ENCODE results near the gene PIP4K2A.
"Not testable (repeated sequence)": the region's sequence is repeated elsewhere in the genome, so short reads cannot be mapped to it uniquely, and the experiment has no call there.

The PIP4K2A gene

DNA sequence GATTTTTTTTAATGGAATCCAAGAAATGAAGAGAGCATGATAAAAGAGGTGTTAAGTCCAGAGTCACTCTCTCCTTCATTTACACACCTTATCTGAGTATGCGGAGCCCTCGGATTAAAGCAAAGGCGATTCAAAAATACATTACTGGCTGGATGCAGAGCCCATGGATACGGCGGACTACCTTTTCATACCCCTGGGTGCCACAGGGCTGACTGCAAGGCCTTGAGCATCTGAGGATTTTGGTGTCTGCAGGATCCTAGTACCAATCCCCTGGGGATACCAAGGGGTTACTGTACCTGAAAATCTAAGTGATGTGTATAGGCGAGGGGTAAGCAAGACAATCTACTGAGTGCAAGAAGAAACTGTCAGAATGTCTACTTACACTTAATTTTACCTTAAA lies 20.5 kb downstream of the PIP4K2A start:
- no peak for DNase-seq (ENCODE audit: low spot score)

DNA sequence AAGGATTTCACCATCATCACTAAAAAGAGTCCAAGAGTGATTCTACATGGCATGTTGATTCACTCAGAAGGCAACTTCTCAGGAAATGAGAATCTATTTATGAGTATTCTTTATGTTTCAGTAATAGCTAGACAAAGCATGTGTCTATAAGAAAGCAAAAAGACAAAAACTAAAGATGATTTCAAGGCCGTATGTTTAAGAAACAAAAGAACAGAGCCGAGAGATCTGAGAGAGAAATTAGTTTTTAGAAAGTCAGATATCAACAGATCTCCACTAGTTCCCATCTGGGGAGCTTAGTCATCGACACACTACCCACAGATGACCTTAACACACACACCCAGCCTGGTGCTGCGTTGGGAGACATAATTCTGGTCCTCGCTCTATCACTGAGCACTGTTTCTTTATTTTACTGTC lies 21.0 kb downstream of the PIP4K2A start:
- DNase-seq (ENCODE audit: low spot score) = peak; percentile 78

DNA sequence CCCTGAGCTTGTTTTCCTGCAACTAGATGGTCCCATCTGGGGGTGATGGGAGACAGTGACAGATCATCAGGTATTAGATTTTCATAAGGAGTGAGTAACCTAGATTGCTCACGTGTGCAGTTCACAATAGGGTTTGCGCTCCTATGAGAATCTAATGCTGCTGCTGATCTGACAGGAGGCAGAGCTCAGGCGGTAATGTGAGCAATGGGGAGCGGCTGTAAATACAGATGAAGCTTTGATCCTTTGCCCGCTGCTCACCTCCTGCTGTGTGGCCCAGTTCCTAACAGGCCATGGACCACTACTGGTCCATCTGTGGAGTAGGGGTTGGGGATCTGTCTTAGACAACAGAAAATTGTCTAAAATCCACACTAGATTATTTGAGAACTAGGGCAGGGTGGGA lies 22.3 kb downstream of the PIP4K2A start:
- not testable (repeated sequence) for DNase-seq (ENCODE audit: low spot score)

DNA sequence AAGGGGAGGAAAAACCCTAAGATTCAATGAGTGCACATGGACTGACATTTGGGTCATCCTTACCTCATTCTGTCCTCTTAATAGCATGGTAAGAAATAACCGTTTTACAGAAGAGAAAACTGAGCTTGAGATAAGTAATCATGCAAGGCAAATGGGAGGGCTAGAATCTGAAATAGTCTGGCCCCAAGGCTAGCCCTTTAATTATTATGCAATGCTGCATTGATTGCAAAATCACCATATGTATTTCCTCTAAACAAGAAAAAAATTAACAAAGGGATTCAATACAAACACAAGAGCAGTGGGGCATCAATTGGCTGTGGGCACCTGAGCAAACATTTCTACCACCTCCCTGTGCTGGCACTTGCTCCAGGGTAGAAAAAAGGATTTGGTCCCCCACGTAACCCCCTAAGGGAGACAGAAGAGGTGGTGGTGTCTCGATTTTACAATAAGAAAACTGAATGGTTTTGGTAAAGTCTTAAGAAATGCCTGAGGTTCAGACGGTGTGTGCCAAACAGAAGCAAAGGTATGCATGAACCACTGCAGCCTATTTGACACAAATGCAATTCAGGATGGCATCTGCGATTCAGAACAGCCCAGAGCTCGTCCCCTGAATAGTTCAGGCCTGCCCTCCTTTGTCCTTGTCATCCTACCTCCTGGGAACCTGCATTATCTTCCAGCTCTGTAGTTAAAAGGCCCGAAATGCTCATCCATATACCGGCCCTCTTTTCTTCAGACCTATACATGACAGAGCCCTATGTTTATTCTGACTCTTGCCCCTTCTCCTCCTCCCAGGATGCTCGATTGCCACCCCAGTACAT lies 23.6 kb downstream of the PIP4K2A start:
- DNase-seq (ENCODE audit: low spot score) = peak; percentile 24

DNA sequence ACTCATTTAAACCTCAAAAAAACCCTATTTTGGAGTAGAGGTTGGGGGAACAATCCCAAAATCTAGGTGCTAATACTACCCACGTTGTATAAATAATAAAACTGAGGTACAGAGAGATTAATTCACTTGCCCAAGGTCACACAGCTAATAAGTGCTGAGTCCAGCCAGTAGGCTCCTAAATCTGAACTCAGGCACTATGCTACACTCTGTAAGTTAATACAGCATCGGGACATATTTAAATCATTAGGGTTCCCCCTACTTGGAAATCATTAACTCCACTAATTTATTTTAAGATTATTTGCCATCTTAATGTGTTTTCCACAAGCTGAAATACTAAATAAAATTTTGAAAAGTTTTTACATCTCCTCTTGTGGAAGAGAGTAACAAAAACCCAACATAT lies 24.2 kb downstream of the PIP4K2A start:
- no peak for DNase-seq (ENCODE audit: low spot score)

DNA sequence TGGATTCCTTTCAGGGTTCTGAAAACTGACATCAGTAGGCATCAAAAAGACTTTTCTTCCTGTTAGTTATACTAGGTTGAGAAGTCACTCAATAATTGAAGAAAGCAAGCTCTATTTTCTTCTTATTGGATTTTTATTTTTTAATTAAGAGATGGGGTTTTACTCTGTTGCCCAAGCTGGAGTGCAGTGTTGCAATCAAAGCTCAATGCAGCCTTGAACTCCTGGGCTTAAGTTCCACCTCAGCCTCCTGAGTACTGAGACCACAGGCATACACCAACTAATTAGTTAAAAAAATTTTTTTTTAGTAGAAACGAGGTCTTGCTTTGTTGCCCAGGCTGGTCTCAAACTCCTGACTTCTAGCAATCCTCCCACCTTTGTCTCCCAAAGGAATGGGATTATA lies 28.0 kb downstream of the PIP4K2A start:
- no peak for DNase-seq (ENCODE audit: low spot score)

DNA sequence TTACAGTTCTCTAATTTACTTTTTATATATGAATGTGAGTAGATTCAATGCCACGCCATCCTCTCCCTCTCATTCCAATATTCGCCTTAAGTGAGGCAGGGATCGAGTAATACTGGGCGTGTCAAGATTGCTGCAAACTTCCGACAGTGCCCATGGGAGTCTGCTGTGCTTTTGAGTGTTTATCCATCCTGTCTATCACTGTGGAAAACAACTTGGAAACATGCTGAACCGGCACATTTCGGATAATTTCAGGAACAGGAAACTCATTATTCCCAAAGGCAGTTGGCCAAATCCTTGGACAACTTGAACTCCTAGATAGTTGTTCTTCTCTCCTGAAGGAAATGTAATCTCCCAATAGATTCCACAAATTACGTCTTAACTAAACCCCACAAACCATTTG lies 28.5 kb downstream of the PIP4K2A start:
- DNase-seq (ENCODE audit: low spot score) = no peak

DNA sequence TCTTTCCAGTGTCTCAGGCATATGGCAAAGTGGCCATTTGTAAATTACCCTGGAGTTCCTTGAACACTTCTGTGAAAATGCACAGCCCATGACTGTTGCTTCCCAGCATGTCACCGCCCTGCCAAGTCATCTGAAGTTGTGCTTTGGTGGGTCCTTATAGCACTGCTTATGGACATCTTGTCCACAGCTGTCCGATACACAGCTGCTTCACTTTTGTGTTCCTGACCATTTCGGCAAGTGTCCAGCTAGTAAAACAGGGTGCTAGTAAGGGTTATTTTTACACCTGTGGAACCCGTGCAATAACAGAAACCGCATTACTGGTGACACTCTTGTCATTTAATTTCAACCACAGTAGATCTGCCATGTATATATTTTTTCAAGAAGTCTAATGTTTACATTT lies 29.7 kb downstream of the PIP4K2A start:
- no peak for DNase-seq (ENCODE audit: low spot score)

DNA sequence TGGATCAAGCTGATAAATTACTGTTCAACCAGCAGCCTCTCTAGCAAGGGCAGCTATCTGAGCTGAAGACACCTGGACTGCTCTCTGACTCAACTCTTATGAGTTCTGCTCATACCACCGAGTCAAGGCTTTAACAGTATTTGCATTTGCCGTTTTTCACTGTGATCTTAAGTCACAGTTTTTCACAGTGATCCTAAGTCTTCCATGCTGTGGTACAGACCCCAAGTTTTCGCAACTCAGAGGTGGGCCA lies 31.3 kb downstream of the PIP4K2A start:
- DNase-seq (ENCODE audit: low spot score) = no peak

DNA sequence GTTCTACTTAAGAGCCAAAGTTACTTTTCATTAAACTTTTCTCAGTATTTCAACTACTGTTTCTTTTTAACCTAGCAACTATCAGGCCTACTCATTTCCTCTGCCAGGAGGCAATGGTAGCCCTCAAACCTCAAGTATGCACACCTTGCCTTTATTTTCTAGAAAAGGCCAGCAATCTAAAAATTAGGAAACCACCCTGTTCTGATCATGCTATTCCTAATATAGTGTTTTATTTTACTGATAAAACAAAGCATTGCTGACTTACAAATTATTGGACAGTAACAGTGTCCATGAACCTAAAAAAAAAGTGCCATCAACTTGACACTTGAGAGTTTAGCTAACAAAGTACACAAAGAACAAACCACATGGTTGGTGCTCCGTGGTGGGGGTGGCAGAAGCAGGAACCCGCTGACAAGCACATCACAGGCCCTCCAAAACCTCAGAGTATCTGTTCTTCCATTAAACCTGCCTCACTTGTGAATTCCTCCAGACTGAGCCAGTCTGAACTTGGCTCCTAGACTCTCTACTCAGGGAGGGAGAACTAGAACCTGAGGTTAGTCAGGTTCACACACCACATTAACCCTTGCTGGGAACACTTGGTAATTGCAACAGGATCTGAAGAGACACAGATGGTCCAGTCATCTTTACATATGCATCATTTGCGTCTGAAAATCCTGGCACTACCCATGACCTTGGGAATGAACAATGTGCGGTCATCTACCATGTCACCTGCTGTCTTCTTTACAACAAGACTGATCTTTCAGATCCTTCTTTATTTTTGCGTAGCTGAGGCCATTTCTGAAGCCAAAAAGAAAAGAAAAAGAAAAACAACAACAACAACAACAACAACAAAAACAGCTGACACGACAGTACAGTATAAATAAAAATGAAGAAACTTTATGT lies 31.9 kb downstream of the PIP4K2A start:
- peak; percentile 20 for DNase-seq (ENCODE audit: low spot score)

DNA sequence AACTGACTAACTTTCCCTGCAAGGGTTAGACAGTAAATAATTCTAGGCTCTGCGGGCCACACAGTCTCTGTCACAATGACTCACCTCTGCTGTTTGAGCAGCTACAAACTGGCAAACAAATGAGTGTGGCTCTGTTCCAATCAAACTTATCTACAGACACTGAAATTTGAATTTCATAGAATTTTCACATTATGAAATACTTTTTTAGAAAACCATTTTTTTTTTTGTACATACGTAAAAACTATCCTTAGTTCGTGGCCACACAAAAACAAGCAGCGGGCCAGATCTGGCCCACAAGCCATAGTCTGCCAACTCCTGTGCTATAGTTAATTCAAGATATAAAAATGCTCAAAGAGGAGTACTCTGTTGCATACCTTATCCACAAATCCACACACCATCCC lies 32.6 kb downstream of the PIP4K2A start:
- DNase-seq (ENCODE audit: low spot score) = peak; percentile 65

DNA sequence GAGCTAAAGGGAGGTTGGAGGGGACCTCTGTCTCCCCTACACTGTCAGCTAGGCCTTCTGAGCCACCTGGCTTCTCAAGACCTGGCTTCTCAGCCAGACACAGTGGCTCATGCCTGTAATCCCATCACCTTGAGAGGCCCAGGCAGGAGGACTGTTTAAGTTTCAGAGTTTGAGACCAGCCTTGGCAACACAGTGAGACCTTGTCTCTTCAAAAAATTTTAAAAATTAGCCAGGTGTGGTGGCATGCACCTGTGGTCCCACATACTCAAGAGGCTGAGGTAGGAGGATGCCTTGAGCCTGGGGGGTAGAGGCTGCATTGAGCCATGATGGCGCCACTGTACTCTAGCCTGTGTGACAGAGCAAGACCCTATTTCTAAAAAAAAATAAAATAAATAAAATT lies 33.1 kb downstream of the PIP4K2A start:
- DNase-seq (ENCODE audit: low spot score) = no peak

DNA sequence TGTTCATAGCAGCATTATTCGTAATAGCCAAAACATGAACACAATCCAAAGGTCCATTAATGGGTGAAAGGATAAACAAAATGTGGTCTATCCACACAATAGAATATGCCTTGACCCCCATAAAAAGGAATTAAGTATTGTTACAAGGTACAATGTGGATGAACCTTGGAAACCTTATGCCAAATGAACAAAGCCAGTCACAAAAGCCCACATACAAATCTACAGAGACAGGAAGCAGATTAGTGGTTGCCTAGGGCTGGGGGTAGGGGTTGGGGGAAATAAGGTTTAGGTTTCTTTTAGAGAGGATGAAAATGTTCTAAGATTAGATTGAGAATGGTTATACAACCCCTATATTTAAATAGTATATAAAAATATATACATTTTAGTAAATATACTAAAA lies 34.8 kb downstream of the PIP4K2A start:
- DNase-seq (ENCODE audit: low spot score) = no peak

DNA sequence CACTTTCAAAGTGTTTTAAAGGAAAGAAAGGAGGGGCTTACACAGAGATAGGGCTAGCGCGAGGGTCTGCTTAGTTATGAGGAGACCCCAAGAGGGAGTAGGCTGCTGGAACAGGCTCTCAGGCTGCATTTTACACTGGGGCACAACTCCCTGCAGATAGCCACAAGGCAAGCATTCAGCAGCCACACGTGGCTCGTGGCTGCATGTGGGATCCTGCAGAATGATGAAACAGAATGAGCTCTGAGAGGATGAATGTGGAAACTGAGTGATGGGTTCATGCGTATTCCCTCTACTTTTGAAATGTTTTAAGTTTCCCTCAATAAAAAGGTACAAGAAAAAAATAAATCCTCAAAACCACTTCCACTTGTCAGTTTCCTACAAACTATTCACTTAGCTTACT lies 37.0 kb downstream of the PIP4K2A start:
- no peak for DNase-seq (ENCODE audit: low spot score)

DNA sequence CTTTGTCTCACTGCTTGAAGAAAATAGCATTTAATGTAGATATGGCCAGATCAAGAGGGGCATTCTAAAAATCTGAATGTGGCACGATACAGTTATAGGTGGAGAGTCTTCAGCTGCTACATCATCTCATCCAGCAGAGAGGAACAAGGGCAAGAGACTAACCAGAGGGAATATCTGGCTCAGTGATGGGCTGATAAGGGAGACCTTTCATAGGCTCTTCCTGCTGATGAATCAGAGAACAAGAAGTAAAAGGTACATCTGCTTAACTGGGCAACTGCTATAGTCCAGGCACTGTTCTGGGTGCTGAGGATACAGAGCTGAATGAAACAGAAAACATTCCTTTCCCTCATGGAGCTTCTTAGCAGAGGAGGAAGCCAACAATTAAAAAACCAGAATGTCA lies 37.9 kb downstream of the PIP4K2A start:
- DNase-seq (ENCODE audit: low spot score) = no peak

DNA sequence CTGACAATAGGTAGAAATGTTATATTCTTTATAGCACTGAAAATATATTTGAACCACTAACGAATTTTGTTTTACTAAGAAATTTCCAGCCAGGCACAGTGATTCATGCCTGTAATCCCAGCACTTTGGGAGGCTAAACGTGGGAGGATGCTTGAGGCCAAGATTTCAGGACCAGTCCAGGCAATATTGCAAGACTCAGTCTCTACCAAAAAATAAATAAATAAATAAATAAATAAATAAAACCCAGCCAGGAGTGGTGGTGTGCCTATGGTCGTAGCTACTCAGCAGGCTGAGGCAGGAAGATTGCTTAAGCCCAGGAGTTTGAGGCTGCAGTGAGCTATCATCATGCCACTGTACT lies 39.8 kb downstream of the PIP4K2A start:
- no peak for DNase-seq (ENCODE audit: low spot score)

DNA sequence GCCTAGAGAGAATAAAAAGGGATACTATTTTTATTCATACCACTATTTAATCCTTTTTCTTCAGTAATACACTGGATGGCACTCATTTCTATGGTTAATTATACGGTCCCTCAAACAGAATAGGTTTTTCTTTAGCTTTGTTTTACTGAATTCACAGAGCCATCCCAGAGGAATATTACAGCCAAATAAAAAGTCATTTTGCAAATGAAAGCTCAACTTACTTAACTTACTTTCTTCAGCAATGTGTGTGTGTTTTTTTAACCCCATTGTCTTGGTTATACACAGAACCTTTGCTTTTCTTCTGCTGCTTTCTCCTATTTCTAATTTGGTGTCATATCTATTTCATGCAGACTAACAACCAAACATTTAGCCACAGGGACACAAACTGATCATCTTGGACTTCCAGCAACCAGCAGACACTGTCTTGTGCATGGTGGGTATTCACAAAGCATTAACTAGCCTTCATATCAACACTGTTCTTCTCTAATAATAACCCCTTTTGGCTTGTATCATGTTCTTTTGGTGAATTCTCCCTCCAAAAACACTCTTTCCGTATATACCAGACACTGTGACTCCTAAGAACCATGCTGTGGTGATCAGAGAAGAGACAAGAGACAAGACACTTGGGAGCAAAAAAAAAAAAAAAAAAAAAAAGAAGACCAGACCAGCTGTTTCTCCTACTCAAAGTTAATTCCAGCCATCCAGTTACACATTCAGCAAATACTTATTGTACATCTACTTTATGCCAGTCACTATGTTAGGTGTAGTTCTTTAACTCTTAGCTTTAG lies 40.4 kb downstream of the PIP4K2A start:
- no peak for DNase-seq (ENCODE audit: low spot score)

DNA sequence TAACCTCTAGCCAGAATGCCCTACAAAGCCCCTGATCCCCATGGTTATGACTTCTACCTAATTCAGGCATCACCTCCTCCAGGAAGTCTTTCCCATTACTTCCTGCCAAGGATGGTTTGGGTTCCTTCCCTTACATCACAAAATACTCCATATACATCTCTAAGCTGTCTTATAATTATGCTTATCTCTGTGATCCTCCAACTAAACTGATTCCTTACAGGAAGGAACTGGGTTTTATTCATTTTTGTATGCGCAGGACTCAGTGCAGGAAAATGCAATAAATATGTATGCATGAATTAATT lies 41.3 kb downstream of the PIP4K2A start:
- DNase-seq (ENCODE audit: low spot score) = no peak

DNA sequence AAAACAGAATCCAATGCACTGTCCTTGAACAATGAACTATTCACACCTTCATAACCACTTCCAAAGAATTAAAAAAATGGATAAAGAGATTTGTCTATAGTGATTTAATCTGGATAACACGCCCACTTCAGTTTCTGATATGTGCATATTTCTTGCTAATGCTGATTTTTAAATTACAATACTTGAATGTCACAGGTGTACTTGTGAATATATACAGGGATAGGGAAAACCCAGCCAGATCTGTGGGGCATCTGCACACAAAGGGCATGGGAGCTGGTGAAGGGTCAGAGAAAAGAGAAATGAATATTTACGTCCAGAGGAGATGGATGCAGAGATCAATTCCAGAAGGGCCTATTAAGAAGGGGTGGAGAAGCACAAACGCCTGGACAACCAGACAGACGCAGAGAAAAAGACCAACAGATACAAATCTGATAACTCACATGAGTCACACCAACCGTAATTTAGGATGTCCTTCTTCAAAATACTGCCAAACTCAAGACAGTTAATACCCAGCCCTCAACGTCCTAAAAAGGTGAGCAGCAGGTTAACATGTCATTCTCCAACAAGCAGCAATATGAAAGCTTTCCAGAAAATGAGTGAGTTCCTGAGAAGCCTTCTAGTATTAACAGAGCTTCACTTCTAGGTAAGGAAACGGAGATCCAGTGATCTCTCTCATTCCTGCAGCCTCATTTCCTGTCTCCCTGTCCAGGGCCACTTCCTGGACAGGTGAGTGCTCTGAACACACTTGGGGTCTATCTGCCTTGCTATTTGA lies 41.9 kb downstream of the PIP4K2A start:
- DNase-seq (ENCODE audit: low spot score) = no peak

DNA sequence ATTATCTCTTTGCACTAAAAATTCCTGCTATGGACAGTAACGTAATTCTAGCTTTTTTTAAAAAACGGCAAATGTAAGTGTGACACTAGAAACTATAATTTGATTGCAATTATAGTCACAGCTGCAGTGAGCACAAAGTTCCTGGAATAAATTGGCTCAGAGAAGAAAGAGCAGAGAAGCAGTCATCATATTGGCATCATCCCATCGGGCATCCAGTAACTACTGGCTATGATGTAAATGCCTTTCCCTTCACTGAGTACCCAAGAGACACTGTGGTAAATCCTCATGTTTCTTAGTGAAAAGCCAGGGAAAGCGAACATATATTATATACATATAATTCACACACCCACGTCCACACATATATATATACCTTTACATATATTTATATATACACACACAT lies 43.6 kb downstream of the PIP4K2A start:
- peak; percentile 68 for DNase-seq (ENCODE audit: low spot score)

DNA sequence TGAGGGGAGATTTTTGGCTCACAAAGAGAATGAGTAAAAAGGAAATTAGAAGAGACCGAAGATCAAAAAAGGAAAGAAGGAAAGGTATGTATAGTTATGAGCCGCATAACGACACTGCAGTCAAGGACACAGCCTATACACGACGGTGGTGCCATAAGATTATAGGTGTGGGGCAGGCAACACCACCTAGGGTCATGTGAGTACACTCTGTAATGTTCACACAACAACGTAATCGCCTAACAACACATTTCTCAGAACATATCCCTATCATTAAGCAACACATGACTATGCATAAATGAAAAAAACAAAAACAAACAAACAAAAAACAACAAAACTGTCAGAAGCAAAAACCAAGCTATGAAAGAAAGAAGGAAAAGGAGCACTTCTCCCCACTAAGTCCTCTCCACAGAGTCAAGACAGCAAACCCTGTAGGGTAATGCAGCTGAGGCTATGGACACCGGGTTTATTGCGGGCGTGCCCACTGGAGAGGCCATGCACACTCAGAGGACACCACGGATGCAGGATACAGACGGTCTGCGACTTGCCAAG lies 45.1 kb downstream of the PIP4K2A start:
- no peak for DNase-seq (ENCODE audit: low spot score)

DNA sequence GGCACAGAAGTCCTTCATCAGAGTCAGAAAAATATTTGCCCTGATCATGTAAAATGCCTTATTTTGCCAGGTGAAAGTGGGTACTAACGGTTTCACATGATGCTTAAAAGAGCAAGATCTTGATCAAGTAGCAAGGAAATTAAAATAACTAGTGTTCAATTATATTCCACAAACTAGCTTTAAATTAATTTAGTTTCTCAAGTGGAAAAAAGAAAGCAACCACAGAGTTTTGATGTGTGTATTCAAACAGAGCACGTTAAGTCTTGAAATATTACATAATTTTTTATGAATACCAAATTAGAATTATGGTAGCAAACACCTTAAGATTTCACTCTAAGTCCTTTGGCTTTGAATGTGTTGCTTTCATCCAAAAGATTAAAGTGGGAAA lies 47.3 kb downstream of the PIP4K2A start:
- DNase-seq (ENCODE audit: low spot score) = no peak

Measured in AG20443 (cell line).